Panc1 (cell line): ENCODE measurements around the gene AHI1. TPM values are rescaled to one million over a fixed set of nuclear protein-coding genes. Genes with fewer than 3 reads are reported as not detected.

Experiments used
- ATAC-seq: fragments of 200-7000 bp; cut with Tn5 transposase; 2 replicates; pipeline ENCODE4 v1.9.1; 2020; ENCODE audit warnings: mild to moderate bottlenecking, moderate library complexity
- BruUV-seq: library from RNA; stranded (reverse); fragments of 400-500 nt; replicated peaks from 2 replicates; lab custom pipeline; 2021; lab: Mats Ljungman, UMichigan
- CTCF ChIA-PET: fragments of 300-600 bp; sonication (Branson Sonifier 250); formaldehyde crosslinking; loops from one replicate; lab custom pipeline; 2022; ENCODE audit warnings: antibody characterized with exemption; lab: Charles Lee
- POLR2A ChIA-PET: fragments of 300-600 bp; sonication (Branson Sonifier 250); formaldehyde crosslinking; loops from one replicate; lab custom pipeline; 2022; ENCODE audit warnings: antibody characterized with exemption; lab: Charles Lee
- DNase-seq: peaks from one replicate; pipeline ENCODE4 v3.0.0-alpha.2; 2010; ENCODE audit warnings: low read depth, low spot score
- H3K27ac ChIP-seq: 2 replicates; pipeline ENCODE4 v1.5.1; 2011; ENCODE audit warnings: mild to moderate bottlenecking, low read length, inconsistent platforms
- H3K27me3 ChIP-seq: fragments of 200-500 bp; sonication (Bioruptor generic); 2 replicates; pipeline ENCODE4 v1.6.0; 2014; ENCODE audit warnings: low read length, inconsistent platforms; ENCODE audit not compliant: control insufficient read depth, insufficient read depth
- H3K36me3 ChIP-seq: fragments of 200-500 bp; sonication (Bioruptor generic); 2 replicates; pipeline ENCODE4 v1.5.1; 2014; ENCODE audit warnings: inconsistent platforms, mild to moderate bottlenecking, low read length, moderate library complexity; ENCODE audit not compliant: control insufficient read depth, insufficient read depth
- H3K4me1 ChIP-seq: 2 replicates; pipeline ENCODE4 v1.5.1; 2011; ENCODE audit warnings: inconsistent platforms, mild to moderate bottlenecking, low read length, moderate library complexity; ENCODE audit not compliant: control insufficient read depth, insufficient read depth
- H3K4me3 ChIP-seq, 2 experiments: 2 replicates each; pipeline ENCODE4 v1.5.1; 2011 to 2012; ENCODE audit warnings: low read depth in 2 of 2, low read length in 2 of 2, mild to moderate bottlenecking in 2 of 2, inconsistent platforms in 1 of 2, moderate library complexity in 1 of 2
- H3K9me3 ChIP-seq: fragments of 200-500 bp; sonication (Bioruptor generic); 2 replicates; pipeline ENCODE4 v1.5.1; 2014; ENCODE audit warnings: low read depth, mild to moderate bottlenecking, inconsistent platforms, low read length, moderate library complexity; ENCODE audit not compliant: control insufficient read depth, insufficient read depth
- POLR2AphosphoS5 ChIP-seq: IDR thresholded peaks from 2 replicates; pipeline ENCODE4 v1.6.1; 2012; ENCODE audit warnings: mild to moderate bottlenecking, low read depth, low read length, moderate library complexity
- SIN3A ChIP-seq: IDR thresholded peaks from 2 replicates; pipeline ENCODE4 v1.6.1; 2012; ENCODE audit warnings: low read depth, mild to moderate bottlenecking, low read length, moderate library complexity, borderline replicate concordance; ENCODE audit not compliant: insufficient read depth
- TCF7L2 ChIP-seq: IDR thresholded peaks from 2 replicates; pipeline ENCODE4 v1.6.1; 2011; ENCODE audit warnings: mild to moderate bottlenecking, low read depth, low read length, inconsistent platforms
- in situ Hi-C: cut with HindIII; loops from 2 replicates; pipeline ENCODE4 v1.10.0; 2016; ENCODE audit warnings: low sequenced_read_pairs, low pct_unique_long_range_greater_than_20kb
- intact Hi-C: fragments of 100-400 bp; cut with micrococcal nuclease; formaldehyde crosslinking; loops from one replicate; pipeline ENCODE4 v1.10.0; 2022; ENCODE audit not compliant: unreplicated experiment
- total RNA-seq: library from RNA; stranded (reverse); gene quantifications from one replicate; pipeline ENCODE4 v1.2.1, GENCODE V29; 2021; ENCODE audit not compliant: unreplicated experiment
- TF ChIP-seq, protein P1 (sequence below): fragments of 450-650 bp; IDR thresholded peaks from 2 replicates; pipeline ENCODE4 v1.5.1; 2017; ENCODE audit warnings: mild to moderate bottlenecking
- TF ChIP-seq, protein P2 (sequence below), 2 experiments: IDR thresholded peaks; 2 replicates each; pipeline ENCODE4 v1.6.1; 2011 to 2012; ENCODE audit warnings: low read depth in 2 of 2, control low read depth in 1 of 2, low read length in 1 of 2, mild to moderate bottlenecking in 1 of 2, moderate library complexity in 1 of 2; ENCODE audit not compliant: insufficient read depth in 1 of 2

Gene AHI1
- total RNA-seq, 1 experiment from 2014 or later = 22.3 TPM

DNA sequence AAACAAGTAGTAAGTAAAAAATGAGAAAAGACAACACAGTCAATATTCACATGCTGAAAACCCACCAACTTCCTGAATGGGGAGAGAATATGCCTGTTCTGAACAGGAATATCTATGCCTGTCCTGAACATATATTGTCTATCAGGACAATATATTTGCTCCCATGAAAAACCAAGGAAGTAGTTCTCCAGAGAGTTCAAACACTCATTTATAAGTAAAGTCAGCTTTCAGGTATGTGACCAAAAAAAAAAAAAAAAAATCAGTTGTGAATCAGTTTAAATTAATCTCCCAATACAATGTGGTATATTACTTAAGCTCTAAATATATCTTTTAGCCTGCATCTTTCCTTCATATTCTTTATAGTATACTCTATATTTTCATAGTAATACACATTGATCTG lies 197.0 kb downstream of the AHI1 start:
- TF ChIP-seq, protein P1, sequence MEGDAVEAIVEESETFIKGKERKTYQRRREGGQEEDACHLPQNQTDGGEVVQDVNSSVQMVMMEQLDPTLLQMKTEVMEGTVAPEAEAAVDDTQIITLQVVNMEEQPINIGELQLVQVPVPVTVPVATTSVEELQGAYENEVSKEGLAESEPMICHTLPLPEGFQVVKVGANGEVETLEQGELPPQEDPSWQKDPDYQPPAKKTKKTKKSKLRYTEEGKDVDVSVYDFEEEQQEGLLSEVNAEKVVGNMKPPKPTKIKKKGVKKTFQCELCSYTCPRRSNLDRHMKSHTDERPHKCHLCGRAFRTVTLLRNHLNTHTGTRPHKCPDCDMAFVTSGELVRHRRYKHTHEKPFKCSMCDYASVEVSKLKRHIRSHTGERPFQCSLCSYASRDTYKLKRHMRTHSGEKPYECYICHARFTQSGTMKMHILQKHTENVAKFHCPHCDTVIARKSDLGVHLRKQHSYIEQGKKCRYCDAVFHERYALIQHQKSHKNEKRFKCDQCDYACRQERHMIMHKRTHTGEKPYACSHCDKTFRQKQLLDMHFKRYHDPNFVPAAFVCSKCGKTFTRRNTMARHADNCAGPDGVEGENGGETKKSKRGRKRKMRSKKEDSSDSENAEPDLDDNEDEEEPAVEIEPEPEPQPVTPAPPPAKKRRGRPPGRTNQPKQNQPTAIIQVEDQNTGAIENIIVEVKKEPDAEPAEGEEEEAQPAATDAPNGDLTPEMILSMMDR = no peak
- intact Hi-C loops (no loop called here), in situ Hi-C loops (no loop called here)
- Histone ChIP-seq H3K9me3 (no peaks in the 10 kb centered on the region), H3K27ac (no peak overlapping the region), H3K4me3 (no peak overlapping the region), H3K27me3 (no peaks in the 10 kb centered on the region), H3K4me1 (no peaks in the 10 kb centered on the region), H3K36me3 (no peaks in the 10 kb centered on the region; the same call in 1 of the 2 replicates)
- DNase-seq (no peak), ATAC-seq (no peak)
- ChIA-PET CTCF (no interaction called here), POLR2A (no interaction called here)
- no TSS peak for BruUV-seq

DNA sequence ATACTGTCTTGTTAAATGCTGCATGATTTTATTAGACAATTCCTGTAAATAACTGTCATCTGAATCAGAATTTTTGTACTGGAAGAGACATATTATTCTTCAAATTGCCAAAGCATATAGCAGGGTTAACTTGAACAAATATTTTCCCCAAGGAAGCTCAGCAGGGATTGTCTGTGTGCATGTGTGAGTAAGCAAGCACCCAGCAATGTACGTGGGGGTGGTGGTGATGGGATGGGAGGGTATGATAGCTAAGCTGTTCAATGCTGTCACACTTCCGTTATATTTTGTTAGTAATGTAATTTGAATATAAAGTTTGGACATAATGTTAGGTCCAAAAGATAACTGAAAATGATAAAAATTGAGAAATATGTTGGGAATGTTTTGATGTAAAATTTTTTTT lies 198.3 kb downstream of the AHI1 start:
- no TSS peak for BruUV-seq
- H3K9me3 ChIP-seq = no peaks in the 10 kb centered on the region
- H3K27me3 ChIP-seq = no peaks in the 10 kb centered on the region
- no peak for ATAC-seq
- TF ChIP-seq POLR2AphosphoS5 = no peak
- TF ChIP-seq SIN3A = no peak
- peak; percentile 77 for TF ChIP-seq TCF7L2
- TF ChIP-seq, protein P1 = no peak
- TF ChIP-seq, protein P2, sequence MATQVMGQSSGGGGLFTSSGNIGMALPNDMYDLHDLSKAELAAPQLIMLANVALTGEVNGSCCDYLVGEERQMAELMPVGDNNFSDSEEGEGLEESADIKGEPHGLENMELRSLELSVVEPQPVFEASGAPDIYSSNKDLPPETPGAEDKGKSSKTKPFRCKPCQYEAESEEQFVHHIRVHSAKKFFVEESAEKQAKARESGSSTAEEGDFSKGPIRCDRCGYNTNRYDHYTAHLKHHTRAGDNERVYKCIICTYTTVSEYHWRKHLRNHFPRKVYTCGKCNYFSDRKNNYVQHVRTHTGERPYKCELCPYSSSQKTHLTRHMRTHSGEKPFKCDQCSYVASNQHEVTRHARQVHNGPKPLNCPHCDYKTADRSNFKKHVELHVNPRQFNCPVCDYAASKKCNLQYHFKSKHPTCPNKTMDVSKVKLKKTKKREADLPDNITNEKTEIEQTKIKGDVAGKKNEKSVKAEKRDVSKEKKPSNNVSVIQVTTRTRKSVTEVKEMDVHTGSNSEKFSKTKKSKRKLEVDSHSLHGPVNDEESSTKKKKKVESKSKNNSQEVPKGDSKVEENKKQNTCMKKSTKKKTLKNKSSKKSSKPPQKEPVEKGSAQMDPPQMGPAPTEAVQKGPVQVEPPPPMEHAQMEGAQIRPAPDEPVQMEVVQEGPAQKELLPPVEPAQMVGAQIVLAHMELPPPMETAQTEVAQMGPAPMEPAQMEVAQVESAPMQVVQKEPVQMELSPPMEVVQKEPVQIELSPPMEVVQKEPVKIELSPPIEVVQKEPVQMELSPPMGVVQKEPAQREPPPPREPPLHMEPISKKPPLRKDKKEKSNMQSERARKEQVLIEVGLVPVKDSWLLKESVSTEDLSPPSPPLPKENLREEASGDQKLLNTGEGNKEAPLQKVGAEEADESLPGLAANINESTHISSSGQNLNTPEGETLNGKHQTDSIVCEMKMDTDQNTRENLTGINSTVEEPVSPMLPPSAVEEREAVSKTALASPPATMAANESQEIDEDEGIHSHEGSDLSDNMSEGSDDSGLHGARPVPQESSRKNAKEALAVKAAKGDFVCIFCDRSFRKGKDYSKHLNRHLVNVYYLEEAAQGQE (IDR thresholded peaks at IDR 0.05; ENCODE audit: insufficient read depth in 1 of 2, low read depth in 2 of 2, low read length in 1 of 2) = no peak
- H3K36me3 ChIP-seq = no peaks in the 10 kb centered on the region
- no peaks in the 10 kb centered on the region for H3K4me1 ChIP-seq
- no peak for DNase-seq
- no peak overlapping the region for H3K4me3 ChIP-seq
- CTCF ChIA-PET = no interaction called here
- no peak overlapping the region for H3K27ac ChIP-seq
- in situ Hi-C loops (no loop called here), intact Hi-C loops (no loop called here)
- POLR2A ChIA-PET = no interaction called here
